22Rv1 (cell line): ENCODE results near the gene AASS.

ENCODE experiments used
- H3K27ac ChIP-seq: fragments of 450-650 bp; 2 replicates; pipeline ENCODE4 v1.5.1; 2017
- CTCF ChIP-seq: fragments of 450-650 bp; IDR thresholded peaks from 2 replicates; pipeline ENCODE4 v1.5.1; 2017; ENCODE audit warnings: mild to moderate bottlenecking
- ZFX ChIP-seq: fragments of 450-650 bp; IDR thresholded peaks from 2 replicates; pipeline ENCODE4 v1.6.1; 2017; ENCODE audit warnings: antibody characterized with exemption, borderline replicate concordance

The AASS gene

GRCh38 chr7:122082160-122082559 lies 61.9 kb downstream of the AASS start:
- TF ChIP-seq CTCF (no peak), ZFX (no peak)

DNA sequence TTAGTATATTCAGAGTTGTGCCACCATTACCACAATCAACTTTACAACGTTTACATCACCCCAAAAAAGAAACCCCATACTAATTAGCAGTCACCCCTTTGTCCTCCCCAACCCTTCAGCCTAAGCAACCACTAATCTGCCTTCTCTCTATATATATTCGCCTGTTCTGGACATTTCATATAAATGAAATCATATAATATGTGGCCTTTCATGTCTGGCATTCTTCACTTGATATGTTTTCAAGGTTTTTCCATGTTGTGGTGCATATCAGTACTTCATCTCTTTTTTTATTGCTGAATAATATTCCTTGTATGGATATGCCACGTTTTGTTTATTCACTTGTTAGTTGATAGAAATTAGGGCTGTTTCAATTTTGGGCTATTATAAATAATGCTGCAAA lies 70.4 kb downstream of the AASS start:
- TF ChIP-seq ZFX (no peak), CTCF (no peak)
- H3K27ac ChIP-seq: no peak overlapping the region

More at GRCh38 chr7:122082160-122082559, 61.9 kb downstream of the AASS start:
- H3K27ac ChIP-seq: no peak overlapping the region

DNA sequence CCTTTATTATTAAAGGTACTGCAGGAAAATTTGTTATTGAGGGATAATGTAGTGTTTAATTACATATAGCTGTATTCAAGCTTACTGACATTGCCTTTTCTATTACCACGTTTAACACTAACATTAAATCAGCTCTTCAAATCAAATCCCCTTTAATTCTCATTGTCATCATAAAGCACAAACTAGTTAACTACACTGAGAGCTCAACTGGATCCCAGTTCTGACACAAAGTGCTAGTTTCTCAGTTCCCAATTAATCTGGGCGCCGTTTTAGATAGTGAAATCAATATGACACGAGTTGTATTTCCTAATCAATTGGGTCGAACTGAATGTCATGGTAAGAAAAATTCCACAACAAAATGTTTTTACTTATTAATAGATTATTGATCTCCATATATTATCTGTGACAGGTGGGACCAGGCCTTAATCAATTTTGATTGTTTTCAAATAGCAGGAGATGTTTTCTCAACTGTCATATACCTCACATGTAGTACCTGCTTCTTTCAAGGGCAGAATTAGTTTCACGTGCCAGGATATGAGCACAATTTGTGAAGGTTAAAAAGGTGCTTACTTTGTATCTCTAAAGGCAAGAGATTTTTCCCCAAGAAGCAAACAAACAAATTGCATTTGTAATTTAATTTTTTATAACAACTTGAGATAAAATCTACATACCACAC lies 71.0 kb downstream of the AASS start:
- TF ChIP-seq ZFX (no peak), CTCF (no peak)
- no peak overlapping the region for H3K27ac ChIP-seq

DNA sequence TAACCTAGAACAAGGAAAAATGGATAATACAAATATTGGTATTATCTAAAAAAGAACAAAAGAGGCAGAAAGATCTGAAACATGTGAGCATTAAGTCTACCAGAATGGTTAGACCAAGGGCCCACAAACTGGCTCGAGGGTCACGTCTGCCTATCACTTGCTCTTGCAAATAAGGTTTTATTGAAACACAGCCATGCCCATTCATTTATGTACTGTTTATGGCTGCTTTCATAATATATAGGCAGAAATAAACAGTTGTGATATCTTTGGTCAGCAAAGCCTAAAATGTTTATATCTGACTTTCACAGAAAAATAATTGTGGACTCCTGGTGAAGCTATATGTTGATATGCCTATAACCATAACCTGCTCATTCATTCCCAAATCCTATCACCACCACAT lies 71.8 kb downstream of the AASS start:
- no peak for TF ChIP-seq CTCF
- TF ChIP-seq ZFX: no peak
- no peak overlapping the region for H3K27ac ChIP-seq

GRCh38 chr7:122070834-122071233 lies 73.2 kb downstream of the AASS start:
- no peak for TF ChIP-seq CTCF
- no peak for TF ChIP-seq ZFX
- H3K27ac ChIP-seq: no peak overlapping the region

DNA sequence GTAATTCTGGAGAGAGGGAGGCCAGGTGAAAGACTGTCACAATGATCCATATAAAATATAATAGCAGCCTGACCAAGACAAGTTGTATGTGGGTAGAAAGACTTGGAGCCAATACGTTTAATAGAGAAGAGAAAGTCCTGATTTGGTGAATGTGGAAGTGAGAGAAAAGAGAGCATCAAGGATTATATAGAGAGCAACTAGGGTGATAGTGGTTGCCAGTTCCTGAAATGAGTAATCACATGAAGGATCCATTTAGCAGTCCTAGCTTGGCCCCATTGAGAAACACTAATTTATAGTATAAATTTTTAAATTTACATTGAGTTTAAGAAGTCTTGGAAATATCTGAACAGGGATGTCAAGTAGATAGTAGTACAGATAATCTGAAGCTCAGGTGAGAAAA lies 74.0 kb downstream of the AASS start:
- H3K27ac ChIP-seq: no peak overlapping the region
- no peak for TF ChIP-seq ZFX
- TF ChIP-seq CTCF: no peak

DNA sequence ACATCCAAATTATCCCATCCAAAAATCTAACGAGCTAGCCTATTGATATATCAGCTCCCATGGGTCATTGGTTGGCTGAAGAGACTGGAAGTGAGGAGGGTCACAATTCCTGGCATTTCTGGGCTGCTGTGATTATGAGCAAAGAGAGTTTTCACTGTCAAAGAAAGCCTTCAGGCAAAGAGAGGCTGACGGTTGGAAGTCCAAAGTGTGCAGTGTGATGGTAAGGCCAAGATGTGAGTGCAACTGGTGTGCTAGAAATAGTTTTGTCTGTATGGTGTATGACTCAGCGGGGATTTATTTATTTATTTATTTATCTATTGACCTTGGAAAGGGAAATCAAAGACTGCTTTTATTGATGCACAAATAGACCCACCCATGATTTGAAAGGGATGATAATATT lies 75.0 kb downstream of the AASS start:
- H3K27ac ChIP-seq: no peak overlapping the region

DNA sequence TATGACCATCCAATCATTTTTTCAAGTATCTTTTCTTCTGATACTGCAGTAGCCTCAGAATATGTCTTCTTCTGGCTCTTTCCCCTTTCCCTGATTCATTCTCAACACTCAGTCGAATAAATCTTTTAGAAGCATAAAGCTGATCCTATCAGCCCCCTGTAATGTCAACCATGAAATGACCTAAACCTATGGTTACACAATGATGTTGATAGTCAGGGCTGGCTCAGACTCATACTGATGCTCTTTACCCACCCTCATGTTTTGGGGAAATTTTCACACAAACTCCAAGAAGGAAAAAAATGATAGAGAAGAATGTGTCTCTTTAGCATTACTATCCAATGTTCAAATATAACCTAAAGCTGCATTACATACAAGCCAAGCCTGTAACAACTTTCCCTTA lies 76.0 kb downstream of the AASS start:
- TF ChIP-seq ZFX (no peak), CTCF (no peak)
- H3K27ac ChIP-seq: no peak overlapping the region

More for the DNA sequence above, 75.0 kb downstream of the AASS start:
- TF ChIP-seq ZFX: no peak
